GM12878 (cell line): Measurements from ENCODE around the gene ZNF568.

Experiments used
- CREB1 ChIP-seq: IDR thresholded peaks from 2 replicates; pipeline ENCODE4 v1.6.1; 2012; ENCODE audit warnings: low read depth, mild to moderate bottlenecking, inconsistent platforms
- ETV6 ChIP-seq, 2 experiments: fragments of 450-650 bp in 1 of 2; IDR thresholded peaks in 1 of 2; conservative IDR thresholded peaks in 1 of 2; 2 replicates each; pipeline ENCODE4 v1.6.1; 2014; ENCODE audit warnings: antibody characterized with exemption in 1 of 2, borderline replicate concordance in 1 of 2, low read depth in 1 of 2, mild to moderate bottlenecking in 1 of 2, moderate library complexity in 1 of 2
- EZH2 ChIP-seq: IDR thresholded peaks from 2 replicates; pipeline ENCODE4 v1.6.1; 2012; ENCODE audit warnings: low read depth, mild to moderate bottlenecking, control low read depth, inconsistent platforms, low read length, borderline replicate concordance; ENCODE audit not compliant: control insufficient read depth
- GATAD2B ChIP-seq: fragments of 450-650 bp; conservative IDR thresholded peaks from 2 replicates; pipeline ENCODE4 v1.6.1; 2017; ENCODE audit warnings: low read depth, mild to moderate bottlenecking, moderate library complexity
- HDGF ChIP-seq: fragments of 450-650 bp; IDR thresholded peaks from 2 replicates; pipeline ENCODE4 v1.6.1; 2016; ENCODE audit warnings: antibody characterized with exemption
- MXI1 ChIP-seq: fragments of 150-350 bp; IDR thresholded peaks from 2 replicates; pipeline ENCODE4 v1.6.1; 2011; ENCODE audit warnings: low read depth, mild to moderate bottlenecking, inconsistent platforms, low read length, improper control_type of control experiment
- MYC ChIP-seq: IDR thresholded peaks from 2 replicates; pipeline ENCODE4 v1.6.1; 2011; ENCODE audit warnings: mild to moderate bottlenecking, low read length, moderate library complexity, inconsistent platforms; ENCODE audit not compliant: insufficient read depth, insufficient replicate concordance, insufficient read length, severe bottlenecking
- POLR2AphosphoS5 ChIP-seq: IDR thresholded peaks from 2 replicates; pipeline ENCODE4 v1.6.1; 2011; ENCODE audit warnings: mild to moderate bottlenecking, low read length, inconsistent platforms
- RAD21 ChIP-seq: IDR thresholded peaks from 2 replicates; pipeline ENCODE4 v1.6.1; 2011; ENCODE audit warnings: mild to moderate bottlenecking, low read depth, low read length, moderate library complexity; ENCODE audit not compliant: insufficient read depth
- TAF1 ChIP-seq: IDR thresholded peaks from 2 replicates; pipeline ENCODE4 v1.6.1; 2011; ENCODE audit warnings: mild to moderate bottlenecking, low read depth, low read length, borderline replicate concordance
- TF ChIP-seq, protein P1 (sequence below), 3 experiments: IDR thresholded peaks in 2 of 3; conservative IDR thresholded peaks in 1 of 3; 2 replicates each; pipeline ENCODE4 v1.5.1; 2011; ENCODE audit warnings: low read depth in 3 of 3, low read length in 3 of 3, mild to moderate bottlenecking in 3 of 3, control low read depth in 2 of 3, moderate library complexity in 2 of 3, inconsistent platforms in 1 of 3, mixed read lengths in 1 of 3; ENCODE audit not compliant: control insufficient read depth in 2 of 3, insufficient read depth in 1 of 3; ENCODE audit errors: extremely low read depth in 1 of 3
- TF ChIP-seq, protein P2 (sequence below): fragments of 450-650 bp; conservative IDR thresholded peaks from 2 replicates; pipeline ENCODE4 v1.6.1; 2017; ENCODE audit warnings: mild to moderate bottlenecking, moderate library complexity

DNA sequence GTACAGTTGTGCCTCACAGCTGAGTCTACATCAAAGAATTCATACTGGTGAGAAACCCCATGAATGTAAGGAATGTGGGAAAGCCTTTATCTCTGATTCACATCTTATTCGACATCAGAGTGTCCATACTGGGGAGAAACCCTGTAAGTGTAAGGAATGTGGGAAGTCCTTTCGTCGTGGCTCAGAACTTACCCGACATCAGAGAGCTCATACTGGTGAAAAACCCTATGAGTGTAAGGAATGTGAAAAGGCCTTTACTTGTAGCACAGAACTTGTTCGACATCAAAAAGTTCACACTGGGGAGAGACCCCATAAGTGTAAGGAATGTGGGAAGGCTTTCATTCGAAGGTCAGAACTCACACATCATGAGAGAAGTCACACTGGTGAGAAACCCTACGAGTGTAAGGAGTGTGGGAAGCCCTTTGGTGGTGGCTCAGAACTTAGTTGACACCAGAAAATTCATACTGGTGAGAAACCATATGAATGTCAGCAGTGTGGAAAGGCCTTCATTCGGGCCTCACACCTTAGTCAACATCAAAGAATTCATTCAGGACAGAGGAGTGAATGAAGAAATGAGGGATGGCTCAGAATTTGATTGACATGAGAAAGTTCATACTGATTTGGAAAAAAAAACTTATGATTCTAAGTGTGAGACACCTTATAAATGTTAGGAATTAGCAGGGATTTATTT is 81.2 kb downstream of the ZNF568 start:
- TF ChIP-seq MYC = no peak
- TF ChIP-seq, protein P1, sequence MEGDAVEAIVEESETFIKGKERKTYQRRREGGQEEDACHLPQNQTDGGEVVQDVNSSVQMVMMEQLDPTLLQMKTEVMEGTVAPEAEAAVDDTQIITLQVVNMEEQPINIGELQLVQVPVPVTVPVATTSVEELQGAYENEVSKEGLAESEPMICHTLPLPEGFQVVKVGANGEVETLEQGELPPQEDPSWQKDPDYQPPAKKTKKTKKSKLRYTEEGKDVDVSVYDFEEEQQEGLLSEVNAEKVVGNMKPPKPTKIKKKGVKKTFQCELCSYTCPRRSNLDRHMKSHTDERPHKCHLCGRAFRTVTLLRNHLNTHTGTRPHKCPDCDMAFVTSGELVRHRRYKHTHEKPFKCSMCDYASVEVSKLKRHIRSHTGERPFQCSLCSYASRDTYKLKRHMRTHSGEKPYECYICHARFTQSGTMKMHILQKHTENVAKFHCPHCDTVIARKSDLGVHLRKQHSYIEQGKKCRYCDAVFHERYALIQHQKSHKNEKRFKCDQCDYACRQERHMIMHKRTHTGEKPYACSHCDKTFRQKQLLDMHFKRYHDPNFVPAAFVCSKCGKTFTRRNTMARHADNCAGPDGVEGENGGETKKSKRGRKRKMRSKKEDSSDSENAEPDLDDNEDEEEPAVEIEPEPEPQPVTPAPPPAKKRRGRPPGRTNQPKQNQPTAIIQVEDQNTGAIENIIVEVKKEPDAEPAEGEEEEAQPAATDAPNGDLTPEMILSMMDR (IDR thresholded peaks at IDR 0.05 in 2 of 3, conservative IDR thresholded peaks at IDR 0.05 in 1 of 3; ENCODE audit: control insufficient read depth in 2 of 3, extremely low read depth in 1 of 3, insufficient read depth in 1 of 3, low read depth in 3 of 3, low read length in 3 of 3) = no peak
- no peak for TF ChIP-seq RAD21
- no peak for TF ChIP-seq CREB1
- no peak for TF ChIP-seq HDGF
- TF ChIP-seq, protein P2, sequence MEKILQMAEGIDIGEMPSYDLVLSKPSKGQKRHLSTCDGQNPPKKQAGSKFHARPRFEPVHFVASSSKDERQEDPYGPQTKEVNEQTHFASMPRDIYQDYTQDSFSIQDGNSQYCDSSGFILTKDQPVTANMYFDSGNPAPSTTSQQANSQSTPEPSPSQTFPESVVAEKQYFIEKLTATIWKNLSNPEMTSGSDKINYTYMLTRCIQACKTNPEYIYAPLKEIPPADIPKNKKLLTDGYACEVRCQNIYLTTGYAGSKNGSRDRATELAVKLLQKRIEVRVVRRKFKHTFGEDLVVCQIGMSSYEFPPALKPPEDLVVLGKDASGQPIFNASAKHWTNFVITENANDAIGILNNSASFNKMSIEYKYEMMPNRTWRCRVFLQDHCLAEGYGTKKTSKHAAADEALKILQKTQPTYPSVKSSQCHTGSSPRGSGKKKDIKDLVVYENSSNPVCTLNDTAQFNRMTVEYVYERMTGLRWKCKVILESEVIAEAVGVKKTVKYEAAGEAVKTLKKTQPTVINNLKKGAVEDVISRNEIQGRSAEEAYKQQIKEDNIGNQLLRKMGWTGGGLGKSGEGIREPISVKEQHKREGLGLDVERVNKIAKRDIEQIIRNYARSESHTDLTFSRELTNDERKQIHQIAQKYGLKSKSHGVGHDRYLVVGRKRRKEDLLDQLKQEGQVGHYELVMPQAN = no peak
- no peak for TF ChIP-seq GATAD2B
- TF ChIP-seq EZH2 = no peak
- TF ChIP-seq ETV6 (conservative IDR thresholded peaks at IDR 0.05 in 1 of 2, IDR thresholded peaks at IDR 0.05 in 1 of 2; ENCODE audit: borderline replicate concordance in 1 of 2, low read depth in 1 of 2) = no peak
- TF ChIP-seq MXI1 = no peak
- TF ChIP-seq TAF1 = no peak
- no peak for TF ChIP-seq POLR2AphosphoS5
